ENCODE data around the gene TMC8.

- TF ChIP-seq RARB (CRISPR knock-in tag; IDR thresholded peaks at IDR 0.05): no peak
- TF ChIP-seq ESRRA (IDR thresholded peaks at IDR 0.05; ENCODE audit: borderline replicate concordance, low read length): no peak
- TF ChIP-seq MAZ (IDR thresholded peaks at IDR 0.05; ENCODE audit: borderline replicate concordance, low read depth, low read length): no peak
- TF ChIP-seq CTCF (IDR thresholded peaks at IDR 0.05): no peak
- no peak for TF ChIP-seq POLR2A (IDR thresholded peaks at IDR 0.05; ENCODE audit: low read length)
- no peak for TF ChIP-seq SMC3 (IDR thresholded peaks at IDR 0.05)
Measured at GRCh38 chr17:78184868-78185267, 54.3 kb downstream of the TMC8 start.
